ENCODE measurements around the gene ZNF224. TPM values are rescaled to one million over a fixed set of nuclear protein-coding genes. Genes with fewer than 3 reads are reported as not detected.

ZNF224 gene
- total RNA-seq, 2 experiments from 2014 or later: 26.3 to 27.7 TPM

DNA sequence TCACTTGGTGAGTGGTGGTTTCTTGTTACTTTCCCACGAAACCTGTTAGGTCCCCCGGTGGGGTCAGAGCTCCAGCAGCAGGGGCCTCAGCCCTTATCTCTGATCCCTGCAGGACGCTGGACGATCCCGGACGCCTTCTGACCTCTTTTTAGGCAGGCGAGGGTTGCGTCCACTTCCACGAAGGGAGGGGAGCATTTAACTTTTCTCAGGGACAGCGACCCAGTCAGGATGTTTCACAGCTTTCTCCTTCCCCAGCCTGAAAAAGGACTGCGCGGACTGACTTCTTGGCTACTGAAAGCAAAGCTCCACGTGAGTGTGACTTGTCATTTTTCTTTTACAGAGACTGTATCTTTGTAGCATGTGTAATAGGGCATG, 47.9 kb downstream of the ZNF224 start:
- POLR2A ChIA-PET: interaction anchor here (0.5 to 1.8 kb wide), 5 partner anchors 14 to 163 kb away, joined by 3 to 9 read pairs (median 3); partner anchors contain the start of gene ZNF235
- CTCF ChIA-PET: interaction anchor here (0.9 to 1.0 kb wide), 2 partner anchors 11 to 47 kb away, joined by 3 read pairs; no protein-coding TSS in a partner anchor
- Mint-ChIP-seq H3K9me3 (ENCODE audit: insufficient read depth) (peaks cover 21% of the 10 kb centered on the region), H3K27ac (peak overlapping the region; percentile 91), H3K4me1 (ENCODE audit: low read depth) (peaks cover 17% of the 10 kb centered on the region), H3K4me3 (peak overlapping the region; percentile 94), H3K27me3 (ENCODE audit: low read depth) (no peaks in the 10 kb centered on the region), H3K36me3 (ENCODE audit: low read depth) (peaks cover 34% of the 10 kb centered on the region)
- ATAC-seq (no peak), DNase-seq (peak; percentile 25)

DNA sequence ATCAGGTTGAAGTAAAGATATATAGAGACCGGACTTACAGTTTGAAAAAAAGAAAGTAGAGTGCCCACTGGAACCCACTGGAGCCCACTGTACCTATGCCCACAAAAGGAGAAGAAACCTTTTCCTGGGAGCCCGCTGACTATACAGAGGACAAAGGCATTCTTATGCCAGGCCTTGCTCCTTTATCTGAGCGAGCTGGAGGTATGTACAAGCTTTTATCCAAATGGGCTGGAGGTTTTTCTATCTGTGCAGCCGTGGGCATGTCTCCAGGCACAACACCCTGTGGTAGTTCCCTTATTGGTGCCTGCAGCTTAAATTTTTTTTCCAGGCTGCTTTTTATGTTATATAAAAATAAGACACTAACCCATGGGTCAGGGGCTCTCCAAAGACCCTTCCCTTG, 55.6 kb downstream of the ZNF224 start:
- no peak for ATAC-seq
- DNase-seq: no peak
- H3K36me3 Mint-ChIP-seq (ENCODE audit: low read depth): peaks cover 78% of the 10 kb centered on the region
- no peaks in the 10 kb centered on the region for H3K27me3 Mint-ChIP-seq (ENCODE audit: low read depth)
- no peak overlapping the region for H3K4me3 Mint-ChIP-seq
- no peaks in the 10 kb centered on the region for H3K4me1 Mint-ChIP-seq (ENCODE audit: low read depth)
- ChIA-PET CTCF (no interaction called here), POLR2A (no interaction called here)
- H3K9me3 Mint-ChIP-seq (ENCODE audit: insufficient read depth): peaks cover 15% of the 10 kb centered on the region
- H3K27ac Mint-ChIP-seq: no peak overlapping the region

DNA sequence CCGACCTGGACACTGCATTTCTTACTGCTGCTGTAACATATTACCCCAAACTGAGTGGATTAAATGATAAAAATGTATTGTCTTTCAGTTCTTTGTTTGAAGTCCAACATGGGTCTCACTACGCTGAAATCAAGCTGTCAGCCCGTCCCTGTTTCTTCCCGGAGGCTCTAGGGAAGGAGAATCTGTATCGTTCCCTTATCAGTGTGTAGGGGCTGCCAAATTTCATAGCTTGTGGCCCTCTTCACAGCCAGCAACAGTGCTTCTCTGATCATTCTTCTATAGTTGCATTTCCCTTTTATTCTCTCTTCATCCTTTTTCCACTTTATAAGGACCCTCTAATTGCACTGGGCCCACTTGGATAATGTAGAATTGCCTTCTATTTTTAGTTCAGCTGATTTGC, 57.3 kb downstream of the ZNF224 start:
- Mint-ChIP-seq H3K9me3 (ENCODE audit: insufficient read depth) (peaks cover 19% of the 10 kb centered on the region), H3K4me1 (ENCODE audit: low read depth) (no peaks in the 10 kb centered on the region), H3K4me3 (no peak overlapping the region), H3K36me3 (ENCODE audit: low read depth) (peaks cover 73% of the 10 kb centered on the region), H3K27me3 (ENCODE audit: low read depth) (no peaks in the 10 kb centered on the region), H3K27ac (no peak overlapping the region)
- CTCF ChIA-PET: no interaction called here
- POLR2A ChIA-PET: no interaction called here
- DNase-seq (no peak), ATAC-seq (no peak)

DNA sequence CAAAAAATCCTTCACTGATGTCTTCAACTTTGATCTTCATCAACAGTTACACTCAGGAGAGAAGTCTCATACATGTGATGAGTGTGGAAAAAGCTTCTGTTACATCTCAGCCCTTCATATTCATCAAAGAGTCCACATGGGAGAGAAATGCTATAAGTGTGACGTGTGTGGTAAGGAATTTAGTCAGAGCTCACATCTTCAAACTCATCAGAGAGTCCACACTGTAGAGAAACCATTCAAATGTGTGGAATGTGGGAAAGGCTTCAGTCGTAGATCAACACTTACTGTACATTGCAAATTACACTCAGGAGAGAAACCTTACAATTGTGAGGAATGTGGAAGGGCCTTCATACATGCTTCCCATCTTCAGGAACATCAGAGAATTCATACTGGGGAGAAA, 62.3 kb downstream of the ZNF224 start:
- ATAC-seq: no peak
- Mint-ChIP-seq H3K4me1 (ENCODE audit: low read depth) (no peaks in the 10 kb centered on the region), H3K9me3 (ENCODE audit: insufficient read depth) (peaks cover 44% of the 10 kb centered on the region), H3K27ac (no peak overlapping the region), H3K27me3 (ENCODE audit: low read depth) (no peaks in the 10 kb centered on the region), H3K36me3 (ENCODE audit: low read depth) (peaks cover 54% of the 10 kb centered on the region), H3K4me3 (no peak overlapping the region)
- CTCF ChIA-PET: interaction anchor here (1.0 kb wide), 1 partner anchor 9 kb away, joined by 3 read pairs; the partner anchor contains the start of gene ZNF226
- DNase-seq: no peak
- POLR2A ChIA-PET: interaction anchor here (0.8 kb wide), 1 partner anchor 15 kb away, joined by 3 read pairs; no protein-coding TSS in a partner anchor

Other genes starting within 250 kb of the ZNF224 start
- 1 to 10 TPM; 1.6 to 2.6 TPM for gene ZNF404, start 210.4 kb upstream of the ZNF224 start, total RNA-seq
- gene ZNF45, start 159.1 kb upstream of the ZNF224 start, total RNA-seq: 10 to 100 TPM; 14.0 to 16.5 TPM
- 1 to 10 TPM; 1.9 TPM for gene ZNF221, start 143.1 kb upstream of the ZNF224 start, total RNA-seq
- 1 to 10 TPM; 2.2 to 3.0 TPM for gene ZNF155, start 110.2 kb upstream of the ZNF224 start, total RNA-seq
- gene ZNF230, start 91.4 kb upstream of the ZNF224 start, total RNA-seq: 1 to 10 TPM; 4.4 to 5.0 TPM
- 1 to 10 TPM; 2.6 to 3.0 TPM for gene ZNF222, start 69.0 kb upstream of the ZNF224 start, total RNA-seq
- gene ZNF223, start 42.3 kb upstream of the ZNF224 start, total RNA-seq: not detected
- gene ZNF284, start 22.2 kb upstream of the ZNF224 start, total RNA-seq: 1 to 10 TPM; 2.2 to 2.5 TPM
- 1 to 10 TPM; 4.1 to 4.5 TPM for gene ZNF225, start 19.0 kb downstream of the ZNF224 start, total RNA-seq
- gene ZNF234, start 47.2 kb downstream of the ZNF224 start, total RNA-seq: 10 to 100 TPM in 1 of 2 experiments, 1 to 10 TPM in 1; 9.6 to 10.1 TPM
- gene ZNF226, start 70.7 kb downstream of the ZNF224 start, total RNA-seq: 10 to 100 TPM; 12.9 to 14.7 TPM
- gene ZNF227, start 118.2 kb downstream of the ZNF224 start, total RNA-seq: 10 to 100 TPM; 22.8 to 27.7 TPM
- 1 to 10 TPM in 1 of 2 experiments, under 1 TPM in 1; 0.73 to 1.0 TPM for gene ZNF233, start 165.5 kb downstream of the ZNF224 start, total RNA-seq
- 1 to 10 TPM; 5.5 to 5.6 TPM for gene ZNF235, start 210.7 kb downstream of the ZNF224 start, total RNA-seq